ENCODE measurements around the gene CLBA1. TPM values are rescaled to one million over a fixed set of nuclear protein-coding genes. Genes with fewer than 3 reads are reported as not detected.
A peak's percentile ranks its signal among the peaks of the same experiment; 100 is the strongest.

The CLBA1 gene
- polyA plus RNA-seq, 2 of the 4 experiments (the other 2 are of a cell fraction): 11.5 to 12.0 TPM

- ChIA-PET CTCF (interaction anchor here (0.7 to 8.8 kb wide), 13 partner anchors 7 to 237 kb away, joined by 3 to 70 read pairs (median 5); no protein-coding TSS in a partner anchor), POLR2A (interaction anchor here (0.6 to 1.4 kb wide), 2 partner anchors 16 to 31 kb away, joined by 3 to 4 read pairs; partner anchors contain the start of gene CDCA4)
- H3K4me2 ChIP-seq: no peak overlapping the region
- TF ChIP-seq, protein P1, sequence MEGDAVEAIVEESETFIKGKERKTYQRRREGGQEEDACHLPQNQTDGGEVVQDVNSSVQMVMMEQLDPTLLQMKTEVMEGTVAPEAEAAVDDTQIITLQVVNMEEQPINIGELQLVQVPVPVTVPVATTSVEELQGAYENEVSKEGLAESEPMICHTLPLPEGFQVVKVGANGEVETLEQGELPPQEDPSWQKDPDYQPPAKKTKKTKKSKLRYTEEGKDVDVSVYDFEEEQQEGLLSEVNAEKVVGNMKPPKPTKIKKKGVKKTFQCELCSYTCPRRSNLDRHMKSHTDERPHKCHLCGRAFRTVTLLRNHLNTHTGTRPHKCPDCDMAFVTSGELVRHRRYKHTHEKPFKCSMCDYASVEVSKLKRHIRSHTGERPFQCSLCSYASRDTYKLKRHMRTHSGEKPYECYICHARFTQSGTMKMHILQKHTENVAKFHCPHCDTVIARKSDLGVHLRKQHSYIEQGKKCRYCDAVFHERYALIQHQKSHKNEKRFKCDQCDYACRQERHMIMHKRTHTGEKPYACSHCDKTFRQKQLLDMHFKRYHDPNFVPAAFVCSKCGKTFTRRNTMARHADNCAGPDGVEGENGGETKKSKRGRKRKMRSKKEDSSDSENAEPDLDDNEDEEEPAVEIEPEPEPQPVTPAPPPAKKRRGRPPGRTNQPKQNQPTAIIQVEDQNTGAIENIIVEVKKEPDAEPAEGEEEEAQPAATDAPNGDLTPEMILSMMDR (IDR thresholded peaks at IDR 0.05): no peak
- no peak for TF ChIP-seq PHF8 (IDR thresholded peaks at IDR 0.05; ENCODE audit: borderline replicate concordance, low read depth)
- TF ChIP-seq CEBPB (IDR thresholded peaks at IDR 0.05): no peak
- no peak for TF ChIP-seq CHD2 (IDR thresholded peaks at IDR 0.05; ENCODE audit: low read length, partially characterized antibody)
- no peak for TF ChIP-seq CHD4 (IDR thresholded peaks at IDR 0.05; ENCODE audit: borderline replicate concordance)
- FAIRE-seq (no peak), ATAC-seq (peak; percentile 26 to 45; a peak in 5 of 6 replicates), DNase-seq (ENCODE audit: low read depth in 1 of 2, low spot score in 1 of 2) (no peak)
- peak overlapping the region in 1 of 2 experiments; percentile 15; a peak in 1 of 6 replicates for H3K27ac ChIP-seq
- H3K9me3 ChIP-seq: no peaks in the 10 kb centered on the region
- H3K4me3 ChIP-seq: no peak overlapping the region
- whole genome bisulfite sequencing (ENCODE audit: missing lambda C conversion rate): 91% methylated on average over 20 of the region's 20 CpGs
- no peaks in the 10 kb centered on the region for H3K4me1 ChIP-seq
These were observed 19.8 kb downstream of the CLBA1 start for GRCh38 chr14:105005329-105005928.

DNA sequence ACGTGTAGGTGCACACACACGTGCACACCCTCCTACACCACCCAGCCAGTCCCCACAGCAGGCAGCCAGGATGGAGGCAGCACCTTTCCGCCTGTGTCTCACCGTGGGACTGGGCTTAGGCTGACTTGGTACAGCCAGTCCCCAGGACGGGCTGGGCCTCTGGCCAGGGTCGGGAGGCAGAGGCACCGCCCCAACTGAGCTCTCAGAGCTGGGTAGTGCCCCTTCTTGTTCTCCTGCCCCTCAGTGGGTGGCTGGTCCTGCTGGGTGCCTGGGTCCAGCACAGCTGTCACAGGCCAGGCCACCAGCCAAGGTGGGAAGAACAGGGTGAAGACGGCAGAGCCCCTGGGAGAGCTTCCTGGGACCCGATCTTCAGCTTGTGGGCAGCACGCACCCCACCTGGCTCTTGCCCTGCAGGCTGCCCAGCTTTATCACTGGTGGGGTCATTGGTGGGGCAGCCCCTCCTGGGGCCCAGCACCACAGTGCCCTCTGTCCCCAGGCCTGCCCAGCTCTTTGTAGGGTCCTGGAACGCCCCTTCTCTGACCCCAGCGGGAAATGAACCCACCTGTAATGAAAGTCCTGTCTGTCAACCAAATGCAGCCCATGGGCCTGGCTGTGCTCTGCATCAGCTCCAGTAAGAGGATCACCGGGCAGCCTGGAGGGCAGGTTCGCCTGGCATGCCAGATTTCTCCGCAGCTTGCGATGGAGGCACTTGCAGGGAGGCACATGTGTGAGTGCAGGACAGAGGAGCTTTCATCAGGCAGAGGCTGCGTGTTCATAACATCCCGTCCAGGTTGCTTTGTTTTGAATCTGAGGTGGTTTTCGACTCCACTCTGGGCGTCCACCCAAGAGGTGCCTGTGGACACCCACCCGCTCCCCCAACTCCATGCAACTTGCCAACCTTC is 20.6 kb downstream of the CLBA1 start:
- H3K27ac ChIP-seq: no peak overlapping the region
- H3K4me3 ChIP-seq: no peak overlapping the region
- DNase-seq (ENCODE audit: low read depth in 1 of 2, low spot score in 1 of 2): no peak
- peak; percentile 47 to 51 for ATAC-seq
- no peak overlapping the region for H3K4me2 ChIP-seq
- WGBS (ENCODE audit: missing lambda C conversion rate): 88% methylated on average over 16 of the region's 21 CpGs
- no peak for TF ChIP-seq FOSL2 (IDR thresholded peaks at IDR 0.05)
- no peak for TF ChIP-seq FOSL2 (CRISPR knock-in tag; IDR thresholded peaks at IDR 0.05)
- peak; percentile 18; the same call in 1 of the 2 replicates for TF ChIP-seq POLR2AphosphoS2 (conservative IDR thresholded peaks at IDR 0.05; ENCODE audit: low read length)
- TF ChIP-seq JUN (IDR thresholded peaks at IDR 0.05): 0 out of 5 replicates have a peak, but pooled peaks of 1 of the 2 experiments have one; percentile 13
- ChIA-PET POLR2A (interaction anchor here (0.6 to 1.4 kb wide), 2 partner anchors 15 to 32 kb away, joined by 3 to 4 read pairs; partner anchors contain the start of gene CDCA4), CTCF (interaction anchor here (1.0 to 8.8 kb wide), 9 partner anchors 6 to 238 kb away, joined by 3 to 70 read pairs (median 5); no protein-coding TSS in a partner anchor)
- no peaks in the 10 kb centered on the region for H3K4me1 ChIP-seq
- no peaks in the 10 kb centered on the region for H3K9me3 ChIP-seq
- FAIRE-seq: no peak

DNA sequence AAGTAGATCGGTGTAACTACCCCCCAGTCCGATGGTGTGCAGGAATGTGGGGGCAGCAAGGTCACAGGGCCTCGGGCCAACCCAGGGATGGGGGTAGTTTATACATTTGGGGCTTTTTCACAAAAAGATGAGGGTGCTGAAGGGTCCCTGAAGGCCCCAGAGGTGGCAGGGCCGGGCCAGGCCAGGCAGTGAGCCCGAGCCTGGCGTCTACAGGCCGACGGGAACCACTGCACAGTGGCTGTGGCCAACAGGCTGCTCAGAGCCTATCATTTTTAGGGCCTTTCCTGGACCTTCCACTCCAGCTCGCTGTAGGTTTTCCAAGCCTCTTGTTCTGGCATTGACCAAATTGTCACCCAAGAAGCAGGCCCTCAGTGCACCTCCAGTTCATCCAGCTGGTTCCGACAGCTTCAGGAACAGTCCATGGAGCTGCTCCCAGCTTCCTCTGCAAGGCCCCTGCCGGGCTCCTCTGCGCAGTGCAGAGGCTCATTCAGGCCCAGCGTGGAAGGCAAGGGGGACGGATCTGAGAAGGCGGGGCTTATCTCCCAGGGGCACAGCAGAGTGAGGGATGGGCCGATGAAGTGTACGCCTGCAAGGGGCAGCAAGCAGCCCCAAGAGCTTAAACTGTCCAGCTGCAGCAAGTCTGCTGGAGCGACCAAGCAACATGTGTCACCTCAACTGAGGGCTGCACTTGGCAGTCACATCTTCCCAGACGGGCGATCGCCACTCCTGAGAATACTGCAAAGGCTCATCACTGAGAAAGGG is 21.4 kb downstream of the CLBA1 start:
- WGBS (ENCODE audit: missing lambda C conversion rate): 91% methylated on average over 21 of the region's 21 CpGs

More for the DNA sequence above, 21.4 kb downstream of the CLBA1 start:
- DNase-seq (ENCODE audit: low read depth in 1 of 2, low spot score in 1 of 2) (no peak), FAIRE-seq (no peak), ATAC-seq (peak in 1 of 2 experiments; percentile 27; a peak in 2 of 6 replicates)
- no peak overlapping the region for H3K4me2 ChIP-seq
- ChIA-PET POLR2A (no interaction called here), CTCF (interaction anchor here (1.3 to 8.8 kb wide), 5 partner anchors 9 to 67 kb away, joined by 4 to 70 read pairs (median 5); no protein-coding TSS in a partner anchor)
- no peak overlapping the region for H3K4me3 ChIP-seq
- peaks cover 1% of the 10 kb centered on the region; the same call in 1 of the 3 replicates for H3K4me1 ChIP-seq
- no peaks in the 10 kb centered on the region for H3K9me3 ChIP-seq
- no peak overlapping the region for H3K27ac ChIP-seq
- no peak for TF ChIP-seq RARB (CRISPR knock-in tag; IDR thresholded peaks at IDR 0.05)
- TF ChIP-seq E2F6 (IDR thresholded peaks at IDR 0.05; ENCODE audit: borderline replicate concordance, low read depth): no peak
- no peak for TF ChIP-seq RFX5 (IDR thresholded peaks at IDR 0.05)
- TF ChIP-seq TFCP2L1 (CRISPR knock-in tag; IDR thresholded peaks at IDR 0.05): no peak
- TF ChIP-seq POLR2AphosphoS2 (conservative IDR thresholded peaks at IDR 0.05; ENCODE audit: low read length): no peak
- no peak for TF ChIP-seq ESRRA (IDR thresholded peaks at IDR 0.05; ENCODE audit: borderline replicate concordance, low read length)
- no peak for TF ChIP-seq POLR2A (IDR thresholded peaks at IDR 0.05; ENCODE audit: low read length)
- no peak for TF ChIP-seq CBX2 (IDR thresholded peaks at IDR 0.05; ENCODE audit: borderline replicate concordance, low read depth)
- no peak for TF ChIP-seq MAZ (IDR thresholded peaks at IDR 0.05; ENCODE audit: borderline replicate concordance, low read depth, low read length)
